Tibial artery (tissue), 4 donors: Measurements from ENCODE around the gene CIB2.

ENCODE experiments used
- DNase-seq, 2 donors: peaks; one replicate each; pipeline ENCODE4 v3.0.0-alpha.2; 2019
- H3K27ac ChIP-seq, 2 donors: fragments of 200-600 bp; sonication (generic) in 1 of 2; 1 replicate in 1 of 2; 2 replicates in 1 of 2; pipeline ENCODE4 v1.5.1; 2018 to 2019; ENCODE audit warnings: mild to moderate bottlenecking in 1 of 2
- H3K27me3 ChIP-seq, 2 donors: fragments of 200-600 bp; sonication (generic) in 1 of 2; one replicate each; pipeline versions ENCODE4 v1.5.1 to v1.6.0; 2016 to 2019
- H3K36me3 ChIP-seq, 3 donors: fragments of 200-600 bp; sonication (generic) in 2 of 3; one replicate each; pipeline ENCODE4 v1.5.1; 2016 to 2019; ENCODE audit warnings: mild to moderate bottlenecking in 2 of 3
- H3K4me1 ChIP-seq, 4 donors: fragments of 200-600 bp; sonication (generic) in 2 of 4; 1 replicate in 3 of 4; 2 replicates in 1 of 4; pipeline ENCODE4 v1.5.1; 2016 to 2019
- H3K4me3 ChIP-seq, 2 donors: fragments of 200-600 bp; sonication (generic) in 1 of 2; 1 replicate in 1 of 2; 2 replicates in 1 of 2; pipeline ENCODE4 v1.5.1; 2018 to 2019; ENCODE audit warnings: mild to moderate bottlenecking in 2 of 2
- H3K9me3 ChIP-seq, 3 donors: fragments of 200-600 bp; sonication (generic) in 1 of 3; one replicate each; pipeline ENCODE4 v1.5.1; 2016 to 2019
- intact Hi-C: fragments of 100-400 bp; cut with DNase I; formaldehyde crosslinking; loops from one replicate; pipeline ENCODE4 v1.15.0; 2023; ENCODE audit warnings: low total_unique reads
- TF ChIP-seq, protein P1 (sequence below), 2 experiments: fragments of 200-600 bp in 1 of 2; fragments of 450-650 bp in 1 of 2; IDR thresholded peaks; one replicate each; pipeline ENCODE4 v1.5.1; 2017 to 2019; ENCODE audit warnings: antibody characterized with exemption in 2 of 2, mild to moderate bottlenecking in 1 of 2, moderate library complexity in 1 of 2

The CIB2 gene

DNA sequence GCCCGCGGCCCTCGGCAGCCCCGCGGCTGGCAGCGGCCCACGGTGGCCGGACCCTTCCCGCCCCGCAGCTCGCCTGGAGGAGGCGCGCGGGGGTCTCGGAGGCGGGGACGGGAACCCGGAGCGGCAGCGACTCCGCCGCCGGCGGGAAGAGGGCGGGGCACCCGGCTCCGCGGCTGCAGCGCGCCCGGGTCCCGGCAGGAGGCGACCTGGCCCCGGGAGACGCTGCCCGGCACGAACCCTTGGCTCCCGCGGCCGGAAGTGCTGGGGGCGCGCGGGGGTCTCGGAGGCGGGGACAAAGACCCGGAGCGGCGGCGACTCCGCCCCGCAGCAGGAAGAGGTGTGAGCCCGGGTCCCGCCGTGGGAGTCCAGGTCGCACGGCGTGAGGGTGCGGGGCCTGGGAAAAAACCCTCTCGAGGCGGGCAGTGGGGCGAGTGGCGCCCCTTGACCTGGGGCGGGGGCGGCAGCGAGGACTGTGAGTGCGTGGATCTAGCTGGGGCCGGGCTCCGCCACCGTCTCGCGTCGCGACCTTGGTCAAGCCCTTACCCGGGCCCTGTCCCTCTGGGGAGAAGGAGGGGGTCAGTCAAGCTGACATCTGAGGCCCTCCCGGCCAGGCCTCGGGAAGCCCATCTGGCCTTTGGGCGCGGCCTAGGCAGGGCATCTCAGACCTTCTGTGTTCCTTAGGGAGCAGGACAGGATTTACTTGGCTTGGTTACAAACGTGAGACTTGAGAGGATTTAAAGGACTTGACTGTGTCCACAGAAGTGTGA, at the start of gene CIB2:
TSS of gene CIB2 (minus strand) at position 151 of the 767 bp plus-strand sequence. CDS start 230 bp downstream, outside the sequence.
- DNase-seq = peak in 1 of 2 donors; percentile 76
- intact Hi-C loops = loop anchor here (5.0 kb wide), 1 partner anchor 66 kb away; no protein-coding TSS in a partner anchor
- TF ChIP-seq, protein P1, sequence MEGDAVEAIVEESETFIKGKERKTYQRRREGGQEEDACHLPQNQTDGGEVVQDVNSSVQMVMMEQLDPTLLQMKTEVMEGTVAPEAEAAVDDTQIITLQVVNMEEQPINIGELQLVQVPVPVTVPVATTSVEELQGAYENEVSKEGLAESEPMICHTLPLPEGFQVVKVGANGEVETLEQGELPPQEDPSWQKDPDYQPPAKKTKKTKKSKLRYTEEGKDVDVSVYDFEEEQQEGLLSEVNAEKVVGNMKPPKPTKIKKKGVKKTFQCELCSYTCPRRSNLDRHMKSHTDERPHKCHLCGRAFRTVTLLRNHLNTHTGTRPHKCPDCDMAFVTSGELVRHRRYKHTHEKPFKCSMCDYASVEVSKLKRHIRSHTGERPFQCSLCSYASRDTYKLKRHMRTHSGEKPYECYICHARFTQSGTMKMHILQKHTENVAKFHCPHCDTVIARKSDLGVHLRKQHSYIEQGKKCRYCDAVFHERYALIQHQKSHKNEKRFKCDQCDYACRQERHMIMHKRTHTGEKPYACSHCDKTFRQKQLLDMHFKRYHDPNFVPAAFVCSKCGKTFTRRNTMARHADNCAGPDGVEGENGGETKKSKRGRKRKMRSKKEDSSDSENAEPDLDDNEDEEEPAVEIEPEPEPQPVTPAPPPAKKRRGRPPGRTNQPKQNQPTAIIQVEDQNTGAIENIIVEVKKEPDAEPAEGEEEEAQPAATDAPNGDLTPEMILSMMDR (IDR thresholded peaks at IDR 0.05) = peak; percentile 80 to 91

DNA sequence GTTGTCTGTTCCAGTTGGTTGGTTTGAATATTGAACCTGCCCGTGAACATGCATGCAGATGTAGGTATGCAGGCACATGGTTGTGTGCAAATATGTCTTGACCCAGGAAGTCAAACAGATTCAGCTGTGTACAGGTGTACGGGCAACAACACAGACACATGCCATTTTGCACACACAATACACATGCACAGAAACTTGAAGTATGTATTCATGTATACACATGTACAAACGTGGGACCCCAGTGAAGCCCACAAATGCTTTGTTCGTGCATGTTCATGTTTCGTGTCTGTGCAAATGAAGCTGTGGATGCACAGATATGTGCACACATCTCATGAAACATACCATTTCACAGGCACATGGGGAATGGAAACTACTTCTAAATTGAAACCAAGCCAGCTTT, 48.7 kb upstream of the CIB2 start:
- intact Hi-C loops = no loop called here
- H3K9me3 ChIP-seq = no peaks in the 10 kb centered on the region
- no peaks in the 10 kb centered on the region for H3K4me1 ChIP-seq
- no peaks in the 10 kb centered on the region for H3K27me3 ChIP-seq
- DNase-seq = no peak
- no peak overlapping the region for H3K27ac ChIP-seq
- no peak overlapping the region for H3K4me3 ChIP-seq
- TF ChIP-seq, protein P1 (IDR thresholded peaks at IDR 0.05) = no peak
- H3K36me3 ChIP-seq = no peaks in the 10 kb centered on the region

More for the DNA sequence above, at the start of gene CIB2:
- Histone ChIP-seq H3K4me1 (peaks cover 0 to 19% (median 9%) of the 10 kb centered on the region in 4 donors), H3K4me3 (peak within 1 kb of the TSS; percentile 70 to 78), H3K27ac (peak within 1 kb of the TSS; percentile 80 to 82), H3K27me3 (no peaks in the 10 kb centered on the region), H3K36me3 (no peaks in the 10 kb centered on the region), H3K9me3 (no peaks in the 10 kb centered on the region)

- H3K27ac ChIP-seq = no peak overlapping the region
- no peak overlapping the region for H3K4me3 ChIP-seq
- intact Hi-C loops = no loop called here
- no peaks in the 10 kb centered on the region for H3K9me3 ChIP-seq
- H3K36me3 ChIP-seq = peaks cover 0 to 1% (median 0%) of the 10 kb centered on the region in 3 donors
- TF ChIP-seq, protein P1 (IDR thresholded peaks at IDR 0.05) = no peak
- no peak for DNase-seq
- no peaks in the 10 kb centered on the region for H3K27me3 ChIP-seq
- no peaks in the 10 kb centered on the region for H3K4me1 ChIP-seq
These were observed 48.1 kb upstream of the CIB2 start for GRCh38 chr15:78179286-78179840.

DNA sequence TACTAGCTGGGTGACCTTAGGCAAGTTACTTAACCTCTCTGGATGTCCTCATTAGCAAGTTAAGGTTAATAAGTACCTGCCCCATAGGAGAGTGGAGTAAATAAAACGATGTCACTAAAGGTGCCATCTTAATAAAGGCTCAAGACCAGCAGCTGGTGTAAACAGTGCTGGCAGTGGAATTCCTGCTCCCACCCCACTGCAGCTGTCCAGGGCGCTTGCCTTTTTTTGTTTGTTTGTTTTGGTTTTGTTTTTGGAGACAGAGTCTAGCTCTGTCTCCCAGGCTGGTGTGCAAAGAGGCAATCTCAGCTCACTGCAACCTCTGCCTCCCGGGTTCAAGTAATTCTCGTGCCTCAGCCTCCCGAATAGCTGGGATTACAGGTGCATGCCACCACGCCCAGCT, 46.8 kb upstream of the CIB2 start:
- Histone ChIP-seq H3K27me3 (no peaks in the 10 kb centered on the region), H3K36me3 (peaks cover 0 to 8% (median 6%) of the 10 kb centered on the region in 3 donors), H3K4me3 (no peak overlapping the region), H3K4me1 (no peaks in the 10 kb centered on the region), H3K27ac (no peak overlapping the region), H3K9me3 (no peaks in the 10 kb centered on the region)
- TF ChIP-seq, protein P1 (IDR thresholded peaks at IDR 0.05) = no peak
- intact Hi-C loops = no loop called here
- DNase-seq = no peak

- intact Hi-C loops = no loop called here
- DNase-seq = no peak
- Histone ChIP-seq H3K4me1 (no peaks in the 10 kb centered on the region), H3K27me3 (no peaks in the 10 kb centered on the region), H3K36me3 (peaks cover 0 to 13% (median 12%) of the 10 kb centered on the region in 3 donors), H3K9me3 (no peaks in the 10 kb centered on the region), H3K27ac (no peak overlapping the region), H3K4me3 (no peak overlapping the region)
- TF ChIP-seq, protein P1 (IDR thresholded peaks at IDR 0.05) = peak; percentile 15 to 20
These were observed 46.2 kb upstream of the CIB2 start for GRCh38 chr15:78177447-78177873.
